K562 (cell line): ENCODE measurements around the gene SEC14L3. TPM values are rescaled to one million over a fixed set of nuclear protein-coding genes. Genes with fewer than 3 reads are reported as not detected.
A peak's percentile ranks its signal among the peaks of the same experiment; 100 is the strongest.

Experiments used
- ARID4B ChIP-seq: sonication (generic); formaldehyde crosslinking; IDR thresholded peaks from 2 replicates; pipeline ENCODE4 v1.8.0; 2022; ENCODE audit warnings: mild to moderate bottlenecking, missing genetic modification reagents
- CHAMP1 ChIP-seq: fragments of 450-650 bp; IDR thresholded peaks from 2 replicates; pipeline ENCODE4 v1.6.1; 2016; ENCODE audit warnings: mild to moderate bottlenecking
- CUX1 ChIP-seq: fragments of 200-800 bp; sonication (Bioruptor generic); IDR thresholded peaks from 2 replicates; pipeline ENCODE4 v1.6.1; 2016; ENCODE audit warnings: missing genetic modification characterization, missing compliant biosample characterization
- HMG20B ChIP-seq: fragments of 250-450 bp; sonication (Bioruptor Pico); IDR thresholded peaks from 2 replicates; pipeline ENCODE4 v1.5.0; 2021; ENCODE audit warnings: mild to moderate bottlenecking
- JUND ChIP-seq, 2 experiments: IDR thresholded peaks; 2 replicates in 1 of 2; 3 replicates in 1 of 2; pipeline ENCODE4 v1.6.1; 2011; ENCODE audit warnings: borderline replicate concordance in 2 of 2, low read depth in 2 of 2, low read length in 2 of 2, improper control_type of control experiment in 1 of 2, missing biosample characterization in 1 of 2, missing genetic modification characterization in 1 of 2, missing genetic modification reagents in 1 of 2
- KLF13 ChIP-seq: fragments of 450-650 bp; IDR thresholded peaks from 2 replicates; pipeline ENCODE4 v1.6.1; 2016; ENCODE audit warnings: missing genetic modification characterization, low read depth, mild to moderate bottlenecking, missing compliant biosample characterization, moderate library complexity, borderline replicate concordance
- PHB2 ChIP-seq: fragments of 450-650 bp; IDR thresholded peaks from 2 replicates; pipeline ENCODE4 v1.6.1; 2017; ENCODE audit warnings: low read depth
- POLR2AphosphoS2 ChIP-seq: IDR thresholded peaks from 2 replicates; pipeline ENCODE4 v1.6.1; 2012; ENCODE audit warnings: low read length, improper control_type of control experiment
- POLR2H ChIP-seq: IDR thresholded peaks from 2 replicates; pipeline ENCODE4 v1.6.1; 2016; ENCODE audit warnings: missing genetic modification characterization, low read depth, mild to moderate bottlenecking, control low read depth, missing compliant biosample characterization, moderate library complexity
- RBFOX2 ChIP-seq: fragments of 200-400 bp; formaldehyde crosslinking; IDR thresholded peaks from 2 replicates; pipeline ENCODE4 v1.6.1; 2017; ENCODE audit warnings: low read depth, mild to moderate bottlenecking, low read length, moderate library complexity
- RBM25 ChIP-seq: fragments of 200-400 bp; formaldehyde crosslinking; IDR thresholded peaks from 2 replicates; pipeline ENCODE4 v1.6.1; 2018; ENCODE audit warnings: low read length, low read depth, moderate library complexity; ENCODE audit not compliant: severe bottlenecking
- ZBED1 ChIP-seq: IDR thresholded peaks from 2 replicates; pipeline ENCODE4 v1.6.1; 2014
- ZBTB7A ChIP-seq: IDR thresholded peaks from 2 replicates; pipeline ENCODE4 v1.6.1; 2011; ENCODE audit warnings: low read depth, mild to moderate bottlenecking, low read length, moderate library complexity, borderline replicate concordance; ENCODE audit not compliant: control insufficient read depth
- ZNF239 ChIP-seq: fragments of 250-450 bp; sonication (Bioruptor Pico); IDR thresholded peaks from 2 replicates; pipeline ENCODE4 v1.4.0; 2020; ENCODE audit warnings: mild to moderate bottlenecking
- polyA plus RNA-seq, 8 experiments: library from polyadenylated mRNA; depleted of rRNA in 4 of 8; stranded (reverse) in 5 of 8; unstranded in 3 of 8; fragments of >200 nt; fragmentation: Nextera tagmentation in 2 of 8; fragmentation: Illumina TruSeq in 1 of 8; extraction: Ambion mirVana in 2 of 8; extraction: Trizol in 1 of 8; gene quantifications; 2 replicates each; pipeline versions ENCODE4 v1.2.1 to v1.2.3, GENCODE V29; 2011 to 2014; ENCODE audit warnings: inconsistent platforms in 1 of 8, missing spikeins in 1 of 8
- total RNA-seq, 7 experiments: library from RNA; depleted of rRNA in 6 of 7; stranded (reverse); fragments of >200 nt in 6 of 7; fragmentation: Illumina TruSeq in 2 of 7; extraction: Trizol in 2 of 7; gene quantifications; 2 replicates each; pipeline versions ENCODE4 v1.2.1 to v1.2.3, GENCODE V29; 2011 to 2021; ENCODE audit warnings: low replicate concordance in 1 of 7
- TF ChIP-seq, protein P1 (sequence below): sonication (generic); formaldehyde crosslinking; IDR thresholded peaks from 2 replicates; pipeline ENCODE4 v1.8.0; 2023; ENCODE audit warnings: mild to moderate bottlenecking, missing genetic modification reagents

The SEC14L3 gene
- total and polyA plus RNA-seq, 9 of the 15 experiments (the other 6 are each of a cell fraction or from before 2014, with no cell fraction given), result not detected

GRCh38 chr22:30511911-30512310 is 40.1 kb upstream of the SEC14L3 start (continued):
- TF ChIP-seq RBM25 (peak; percentile 19), CUX1 (no peak), KLF13 (tag) (no peak), JUND (IDR thresholded peaks at IDR 0.05; ENCODE audit: borderline replicate concordance, low read depth, low read length) (no peak), JUND (tag; IDR thresholded peaks at IDR 0.05; ENCODE audit: borderline replicate concordance, low read depth, low read length) (no peak), RBFOX2 (no peak), HMG20B (no peak), ZNF239 (CRISPR knock-in tag) (no peak), ARID4B (CRISPR knock-in tag) (no peak), ZBED1 (no peak), CHAMP1 (0 out of 2 replicates have a peak, but pooled peaks have one; percentile 24), POLR2AphosphoS2 (no peak), ZBTB7A (no peak), PHB2 (no peak), POLR2H (tag) (no peak)
- TF ChIP-seq, protein P1, sequence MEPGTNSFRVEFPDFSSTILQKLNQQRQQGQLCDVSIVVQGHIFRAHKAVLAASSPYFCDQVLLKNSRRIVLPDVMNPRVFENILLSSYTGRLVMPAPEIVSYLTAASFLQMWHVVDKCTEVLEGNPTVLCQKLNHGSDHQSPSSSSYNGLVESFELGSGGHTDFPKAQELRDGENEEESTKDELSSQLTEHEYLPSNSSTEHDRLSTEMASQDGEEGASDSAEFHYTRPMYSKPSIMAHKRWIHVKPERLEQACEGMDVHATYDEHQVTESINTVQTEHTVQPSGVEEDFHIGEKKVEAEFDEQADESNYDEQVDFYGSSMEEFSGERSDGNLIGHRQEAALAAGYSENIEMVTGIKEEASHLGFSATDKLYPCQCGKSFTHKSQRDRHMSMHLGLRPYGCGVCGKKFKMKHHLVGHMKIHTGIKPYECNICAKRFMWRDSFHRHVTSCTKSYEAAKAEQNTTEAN (CRISPR knock-in tag), result no peak
